Colonic mucosa (tissue), 4 donors: ENCODE measurements around the gene IL1RAPL2. TPM values are rescaled to one million over a fixed set of nuclear protein-coding genes. Genes with fewer than 3 reads are reported as not detected.

ENCODE experiments used
- DNase-seq: peaks from one replicate; pipeline ENCODE4 v3.0.0-alpha.2; 2020
- H3K27ac ChIP-seq: fragments of 200-600 bp; one replicate; pipeline ENCODE4 v1.8.0; 2021
- H3K27me3 ChIP-seq: fragments of 200-600 bp; one replicate; pipeline ENCODE4 v1.8.0; 2021
- H3K36me3 ChIP-seq: fragments of 200-600 bp; one replicate; pipeline ENCODE4 v1.8.0; 2021
- H3K4me1 ChIP-seq: fragments of 200-600 bp; one replicate; pipeline ENCODE4 v1.8.0; 2021; ENCODE audit warnings: mild to moderate bottlenecking
- H3K4me3 ChIP-seq: fragments of 200-600 bp; one replicate; pipeline ENCODE4 v1.8.0; 2021
- H3K9ac ChIP-seq, 2 donors: one replicate each; pipeline ENCODE4 v1.7.0; 2013; ENCODE audit warnings: control low read depth in 2 of 2, low read depth in 2 of 2, low read length in 2 of 2
- H3K9me3 ChIP-seq: fragments of 200-600 bp; one replicate; pipeline ENCODE4 v1.8.0; 2021
- CTCF ChIP-seq: fragments of 200-600 bp; IDR thresholded peaks from one replicate; pipeline ENCODE4 v1.8.0; 2022; ENCODE audit warnings: antibody characterized with exemption, mild to moderate bottlenecking
- intact Hi-C: fragments of 100-400 bp; cut with DNase I; formaldehyde crosslinking; loops from one replicate; pipeline ENCODE4 v1.14.1; 2022
- total RNA-seq, 2 donors: library from RNA; stranded (reverse); fragmentation: NEBNext Ultra II Directional in 1 of 2; extraction: Animal tissue kit (Norgen Biotek cat#: 25700) in 1 of 2; gene quantifications; one replicate each; pipeline ENCODE4 v1.2.1, GENCODE V29; 2021
- donor health status: healthy.
- donor health status: DM: no; HTN: no; CAD: no.
- donor health status: DM: no; HTN: no; CAD: no.

Gene IL1RAPL2
- total RNA-seq, 2 donors from 2014 or later, result not detected

DNA sequence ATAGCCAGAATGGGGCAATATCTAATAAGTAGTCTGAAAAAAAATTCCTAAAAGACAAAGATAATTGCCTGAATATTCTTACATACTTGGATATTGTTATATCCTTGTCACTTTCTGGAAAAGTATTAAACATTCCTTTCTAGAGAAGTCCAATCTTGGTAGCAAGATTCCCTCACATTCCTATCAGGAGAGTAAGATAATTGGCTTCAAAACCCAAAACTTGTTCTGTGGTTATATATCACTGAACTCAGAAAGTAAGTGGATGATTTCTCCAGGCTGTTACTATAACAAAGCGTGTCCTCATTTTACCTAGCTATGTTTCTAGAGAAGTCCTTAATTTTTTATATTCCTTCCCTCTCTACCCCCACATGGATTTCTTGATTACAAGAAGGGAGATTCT, 700.5 kb downstream of the IL1RAPL2 start:
- no peak overlapping the region for H3K27ac ChIP-seq
- TF ChIP-seq CTCF, result no peak
- no peaks in the 10 kb centered on the region for H3K9me3 ChIP-seq
- DNase-seq, result no peak
- H3K9ac ChIP-seq, result no peak overlapping the region
- H3K4me3 ChIP-seq, result no peak overlapping the region
- no peaks in the 10 kb centered on the region for H3K36me3 ChIP-seq
- intact Hi-C loops, result no loop called here
- H3K4me1 ChIP-seq, result no peaks in the 10 kb centered on the region
- H3K27me3 ChIP-seq, result no peaks in the 10 kb centered on the region

- no peak for TF ChIP-seq CTCF
- Histone ChIP-seq H3K27me3 (no peaks in the 10 kb centered on the region), H3K9me3 (no peaks in the 10 kb centered on the region), H3K27ac (no peak overlapping the region), H3K9ac (no peak overlapping the region), H3K36me3 (no peaks in the 10 kb centered on the region), H3K4me3 (no peak overlapping the region), H3K4me1 (no peaks in the 10 kb centered on the region)
- DNase-seq, result no peak
- intact Hi-C loops, result no loop called here
Measured at GRCh38 chrX:105267167-105267566, 701.2 kb downstream of the IL1RAPL2 start.

DNA sequence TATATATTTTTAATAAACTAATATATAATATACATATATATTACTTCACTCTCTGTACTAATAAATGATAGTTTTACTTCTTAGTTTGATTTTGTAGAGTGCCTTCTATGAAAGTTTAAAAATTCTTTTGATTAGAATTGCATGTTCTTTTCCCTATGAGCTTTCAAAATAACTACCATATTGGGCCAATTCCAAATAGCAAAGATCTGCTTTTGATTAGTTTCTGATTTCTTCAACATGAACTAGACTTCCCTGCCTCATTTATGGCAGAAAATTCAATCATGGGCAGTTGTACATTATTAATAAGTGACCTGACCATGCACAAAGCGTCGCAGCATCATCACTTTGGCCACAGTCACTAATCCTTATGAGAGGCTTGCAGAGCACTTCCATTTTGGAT, 703.4 kb downstream of the IL1RAPL2 start:
- Histone ChIP-seq H3K9ac (no peak overlapping the region), H3K27ac (no peak overlapping the region), H3K27me3 (no peaks in the 10 kb centered on the region), H3K4me1 (no peaks in the 10 kb centered on the region), H3K36me3 (no peaks in the 10 kb centered on the region), H3K9me3 (no peaks in the 10 kb centered on the region), H3K4me3 (no peak overlapping the region)
- no peak for TF ChIP-seq CTCF
- DNase-seq, result no peak
- intact Hi-C loops, result no loop called here

DNA sequence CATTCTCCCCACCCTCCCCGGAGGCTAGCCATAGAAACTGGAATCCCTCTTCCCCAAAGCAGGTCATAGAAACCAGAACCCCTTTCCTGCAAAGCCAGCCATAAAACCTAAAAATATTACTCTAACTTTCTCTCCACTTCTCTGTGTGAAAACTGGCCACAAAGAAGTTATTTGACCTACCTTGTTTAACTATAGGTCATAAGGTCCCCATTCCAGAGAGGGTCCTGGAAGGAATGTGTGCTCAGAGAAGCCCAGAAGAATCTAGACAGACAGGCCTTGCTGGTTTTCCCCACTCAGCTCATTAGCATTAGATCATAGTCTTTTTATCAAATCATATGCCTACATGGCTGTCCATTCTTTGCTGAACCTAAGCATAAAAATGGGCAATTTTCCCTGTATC, 707.3 kb downstream of the IL1RAPL2 start:
- intact Hi-C loops, result no loop called here
- no peak for TF ChIP-seq CTCF

GRCh38 chrX:105274091-105274490, 708.1 kb downstream of the IL1RAPL2 start:
- intact Hi-C loops, result no loop called here
- no peaks in the 10 kb centered on the region for H3K9me3 ChIP-seq

More for the DNA sequence above, 707.3 kb downstream of the IL1RAPL2 start:
- DNase-seq, result no peak
- Histone ChIP-seq H3K36me3 (no peaks in the 10 kb centered on the region), H3K9ac (no peak overlapping the region), H3K4me3 (no peak overlapping the region), H3K4me1 (no peaks in the 10 kb centered on the region), H3K27ac (no peak overlapping the region), H3K27me3 (no peaks in the 10 kb centered on the region), H3K9me3 (no peaks in the 10 kb centered on the region)

More at GRCh38 chrX:105274091-105274490, 708.1 kb downstream of the IL1RAPL2 start:
- Histone ChIP-seq H3K27me3 (no peaks in the 10 kb centered on the region), H3K4me3 (no peak overlapping the region), H3K9ac (no peak overlapping the region), H3K4me1 (no peaks in the 10 kb centered on the region), H3K27ac (no peak overlapping the region), H3K36me3 (no peaks in the 10 kb centered on the region)
- DNase-seq, result no peak
- no peak for TF ChIP-seq CTCF
